ENCODE measurements around the gene TBC1D20.

GRCh38 chr20:469746-470490 is 7.6 kb upstream of the TBC1D20 start:
- TF ChIP-seq CTCF (IDR thresholded peaks at IDR 0.05) = no peak
- TF ChIP-seq ZFX (IDR thresholded peaks at IDR 0.05; ENCODE audit: borderline replicate concordance) = no peak

Data from 22Rv1 (cell line).